HUES64 (cell line): ENCODE measurements around the gene RDX.

ENCODE experiments used
- H3K27ac ChIP-seq: 2 replicates; pipeline ENCODE4 v1.7.0; 2013; ENCODE audit warnings: low read depth, low read length, inconsistent platforms
- H3K27me3 ChIP-seq: 2 replicates; pipeline ENCODE4 v1.6.1; 2013; ENCODE audit warnings: mild to moderate bottlenecking, low read length; ENCODE audit not compliant: insufficient read depth
- H3K36me3 ChIP-seq: 2 replicates; pipeline ENCODE4 v1.6.1; 2013; ENCODE audit warnings: mild to moderate bottlenecking, low read length; ENCODE audit not compliant: insufficient read depth
- H3K4me1 ChIP-seq: 2 replicates; pipeline ENCODE4 v1.6.1; 2013; ENCODE audit warnings: mild to moderate bottlenecking, low read length, moderate library complexity; ENCODE audit not compliant: insufficient read depth
- H3K4me3 ChIP-seq: 2 replicates; pipeline ENCODE4 v1.5.1; 2013; ENCODE audit warnings: mild to moderate bottlenecking, low read length, moderate library complexity
- H3K9ac ChIP-seq: 2 replicates; pipeline ENCODE4 v1.6.1; 2013; ENCODE audit warnings: mild to moderate bottlenecking, low read depth, low read length
- H3K9me3 ChIP-seq: 2 replicates; pipeline ENCODE4 v1.6.1; 2013; ENCODE audit warnings: low read depth, low read length; ENCODE audit not compliant: insufficient read depth
- WGBS: fragments of 150-250, 120-280 bp; methylation state at CpG from one replicate; pipeline ENCODE4 v1.1.7; 2013; ENCODE audit warnings: missing lambda C conversion rate; 5-methylcytosine and 5-hydroxymethylcytosine counted together

RDX gene

GRCh38 chr11:110147962-110148709, 148.3 kb downstream of the RDX start:
- H3K4me1 ChIP-seq = no peaks in the 10 kb centered on the region; the same call in 1 of the 2 replicates
- H3K27ac ChIP-seq = no peak overlapping the region
- no peak overlapping the region for H3K4me3 ChIP-seq
- H3K27me3 ChIP-seq = no peaks in the 10 kb centered on the region
- no peak overlapping the region for H3K9ac ChIP-seq
- H3K36me3 ChIP-seq = no peaks in the 10 kb centered on the region
- 97% methylated on average over 2 of the region's 3 CpGs for WGBS
- H3K9me3 ChIP-seq = no peaks in the 10 kb centered on the region

GRCh38 chr11:110141812-110142211, 154.6 kb downstream of the RDX start:
- no peaks in the 10 kb centered on the region for H3K27me3 ChIP-seq
- 0 out of 2 replicates have a peak, but pooled peaks cover 5% of the 10 kb centered on the region for H3K36me3 ChIP-seq
- no peaks in the 10 kb centered on the region for H3K4me1 ChIP-seq
- H3K9ac ChIP-seq = no peak overlapping the region
- H3K27ac ChIP-seq = no peak overlapping the region
- H3K4me3 ChIP-seq = no peak overlapping the region
- no peaks in the 10 kb centered on the region for H3K9me3 ChIP-seq

GRCh38 chr11:110134110-110134509, 162.3 kb downstream of the RDX start:
- Histone ChIP-seq H3K4me1 (peaks cover 37% of the 10 kb centered on the region), H3K9me3 (no peaks in the 10 kb centered on the region), H3K4me3 (no peak overlapping the region), H3K27me3 (peaks cover 3% of the 10 kb centered on the region; the same call in 1 of the 2 replicates), H3K9ac (no peak overlapping the region), H3K27ac (no peak overlapping the region), H3K36me3 (0 out of 2 replicates have a peak, but pooled peaks cover 5% of the 10 kb centered on the region)
- 97% methylated on average over 6 of the region's 6 CpGs for whole genome bisulfite sequencing

- Histone ChIP-seq H3K36me3 (0 out of 2 replicates have a peak, but pooled peaks cover 5% of the 10 kb centered on the region), H3K9me3 (no peaks in the 10 kb centered on the region), H3K9ac (no peak overlapping the region), H3K4me1 (peaks cover 46% of the 10 kb centered on the region), H3K4me3 (no peak overlapping the region), H3K27ac (no peak overlapping the region), H3K27me3 (peaks cover 3% of the 10 kb centered on the region; the same call in 1 of the 2 replicates)
- WGBS = 82% methylated on average over 2 of the region's 2 CpGs
These were observed 163.3 kb downstream of the RDX start for GRCh38 chr11:110133160-110133559.

GRCh38 chr11:110131386-110132123, 164.9 kb downstream of the RDX start:
- no peak overlapping the region for H3K27ac ChIP-seq
- H3K27me3 ChIP-seq = peaks cover 3% of the 10 kb centered on the region; the same call in 1 of the 2 replicates
- H3K36me3 ChIP-seq = no peaks in the 10 kb centered on the region
- peaks cover 59% of the 10 kb centered on the region for H3K4me1 ChIP-seq
- 85% methylated on average over 6 of the region's 6 CpGs for WGBS
- no peak overlapping the region for H3K9ac ChIP-seq
- peak overlapping the region; percentile 25; the same call in 1 of the 2 replicates for H3K4me3 ChIP-seq
- H3K9me3 ChIP-seq = no peaks in the 10 kb centered on the region

- WGBS = 55% methylated on average over 10 of the region's 10 CpGs
- Histone ChIP-seq H3K36me3 (no peaks in the 10 kb centered on the region), H3K4me3 (peak overlapping the region; percentile 25; the same call in 1 of the 2 replicates), H3K4me1 (peaks cover 59% of the 10 kb centered on the region), H3K27ac (no peak overlapping the region), H3K9ac (no peak overlapping the region), H3K9me3 (no peaks in the 10 kb centered on the region), H3K27me3 (peaks cover 3% of the 10 kb centered on the region; the same call in 1 of the 2 replicates)
These were observed 165.7 kb downstream of the RDX start for GRCh38 chr11:110130642-110131238.

GRCh38 chr11:110128161-110128560, 168.3 kb downstream of the RDX start:
- H3K27me3 ChIP-seq = peaks cover 3% of the 10 kb centered on the region; the same call in 1 of the 2 replicates
- peak overlapping the region; percentile 28; the same call in 1 of the 2 replicates for H3K9ac ChIP-seq
- no peaks in the 10 kb centered on the region for H3K36me3 ChIP-seq
- WGBS = 8% methylated on average over 2 of the region's 2 CpGs
- H3K9me3 ChIP-seq = no peaks in the 10 kb centered on the region
- no peak overlapping the region for H3K4me3 ChIP-seq
- H3K4me1 ChIP-seq = peaks cover 58% of the 10 kb centered on the region
- H3K27ac ChIP-seq = peak overlapping the region; percentile 74; the same call in 1 of the 2 replicates

- 89% methylated on average over 4 of the region's 4 CpGs for WGBS
- no peak overlapping the region for H3K27ac ChIP-seq
- peaks cover 61% of the 10 kb centered on the region for H3K4me1 ChIP-seq
- no peaks in the 10 kb centered on the region for H3K9me3 ChIP-seq
- H3K9ac ChIP-seq = no peak overlapping the region
- no peak overlapping the region for H3K4me3 ChIP-seq
- no peaks in the 10 kb centered on the region for H3K36me3 ChIP-seq
- H3K27me3 ChIP-seq = peaks cover 3% of the 10 kb centered on the region; the same call in 1 of the 2 replicates
These were observed 169.5 kb downstream of the RDX start for GRCh38 chr11:110126936-110127335.

- Histone ChIP-seq H3K27ac (no peak overlapping the region), H3K4me1 (peaks cover 48% of the 10 kb centered on the region), H3K4me3 (no peak overlapping the region), H3K9me3 (no peaks in the 10 kb centered on the region), H3K36me3 (no peaks in the 10 kb centered on the region), H3K9ac (no peak overlapping the region), H3K27me3 (peaks cover 3% of the 10 kb centered on the region; the same call in 1 of the 2 replicates)
- WGBS = 93% methylated on average over 4 of the region's 4 CpGs
These were observed 170.8 kb downstream of the RDX start for GRCh38 chr11:110125632-110126031.
